Breast epithelium (tissue), 3 donors: Measurements from ENCODE around the gene TMEM266.

Source experiments
- CTCF ChIP-seq, 3 donors: fragments of 450-650 bp; IDR thresholded peaks; one replicate each; pipeline ENCODE4 v1.5.1; 2016 to 2017; ENCODE audit warnings: antibody characterized with exemption in 3 of 3, mild to moderate bottlenecking in 3 of 3, moderate library complexity in 3 of 3
- POLR2A ChIP-seq: fragments of 450-650 bp; IDR thresholded peaks from one replicate; pipeline ENCODE4 v1.6.1; 2016; ENCODE audit warnings: antibody characterized with exemption, mild to moderate bottlenecking, moderate library complexity
- POLR2AphosphoS5 ChIP-seq, 3 donors: sonication (generic); formaldehyde crosslinking; IDR thresholded peaks; one replicate each; pipeline ENCODE4 v1.6.1; 2017; ENCODE audit warnings: antibody characterized with exemption in 3 of 3

- TF ChIP-seq POLR2AphosphoS5 (IDR thresholded peaks at IDR 0.05) (no peak), CTCF (IDR thresholded peaks at IDR 0.05) (no peak), POLR2A (no peak)
These were observed 113.6 kb downstream of the TMEM266 start for GRCh38 chr15:76173317-76173834.
